Measurements from ENCODE around the gene ZNF512. TPM values are rescaled to one million over a fixed set of nuclear protein-coding genes. Genes with fewer than 3 reads are reported as not detected.

The ZNF512 gene
- total RNA-seq, 1 experiment from 2014 or later, result 34.2 TPM

- H3K36me3 Mint-ChIP-seq, result no peaks in the 10 kb centered on the region; the same call in 1 of the 2 replicates
- no peak for TF ChIP-seq ATF6 (CRISPR knock-in tag; IDR thresholded peaks at IDR 0.05)
- TF ChIP-seq ZNF219 (CRISPR knock-in tag; IDR thresholded peaks at IDR 0.05; ENCODE audit: borderline replicate concordance), result no peak
- no peak for TF ChIP-seq JAZF1 (CRISPR knock-in tag; IDR thresholded peaks at IDR 0.05)
- no peak for TF ChIP-seq ZNF281 (CRISPR knock-in tag; IDR thresholded peaks at IDR 0.05)
- no peak for TF ChIP-seq ELF4 (CRISPR knock-in tag; IDR thresholded peaks at IDR 0.05; ENCODE audit: low read depth)
- TF ChIP-seq AR (CRISPR knock-in tag; IDR thresholded peaks at IDR 0.05), result no peak
- no peak for TF ChIP-seq USF2 (CRISPR knock-in tag; IDR thresholded peaks at IDR 0.05)
- no peak for TF ChIP-seq ZSCAN18 (CRISPR knock-in tag; IDR thresholded peaks at IDR 0.05)
- no peak for TF ChIP-seq CBFB (CRISPR knock-in tag; IDR thresholded peaks at IDR 0.05; ENCODE audit: low read depth)
- TF ChIP-seq ESRRA (CRISPR knock-in tag; IDR thresholded peaks at IDR 0.05; ENCODE audit: borderline replicate concordance), result no peak
- no peak for TF ChIP-seq TCF7 (CRISPR knock-in tag; IDR thresholded peaks at IDR 0.05; ENCODE audit: low read depth)
- H3K27me3 Mint-ChIP-seq (ENCODE audit: low read depth), result peaks cover 100% of the 10 kb centered on the region
- no peak overlapping the region for H3K27ac Mint-ChIP-seq
- ATAC-seq (no peak), DNase-seq (ENCODE audit: low spot score) (no peak)
- H3K4me1 Mint-ChIP-seq, result no peaks in the 10 kb centered on the region
- POLR2A ChIA-PET, result no interaction called here
- peaks cover 41% of the 10 kb centered on the region for H3K9me3 Mint-ChIP-seq
- no peak overlapping the region for H3K4me3 Mint-ChIP-seq
- CTCF ChIA-PET, result interaction anchor here (0.7 kb wide), 1 partner anchor 294 kb away, joined by 3 read pairs; no protein-coding TSS in a partner anchor
These were observed 9.4 kb upstream of the ZNF512 start for GRCh38 chr2:27573452-27573851.

- Mint-ChIP-seq H3K9me3 (peaks cover 21% of the 10 kb centered on the region), H3K4me3 (no peak overlapping the region), H3K27me3 (ENCODE audit: low read depth) (peaks cover 60% of the 10 kb centered on the region), H3K36me3 (no peaks in the 10 kb centered on the region; the same call in 1 of the 2 replicates), H3K4me1 (peaks cover 19% of the 10 kb centered on the region), H3K27ac (no peak overlapping the region)
- TF ChIP-seq KAT7 (CRISPR knock-in tag; IDR thresholded peaks at IDR 0.05; ENCODE audit: borderline replicate concordance), result no peak
- no peak for TF ChIP-seq USF1 (CRISPR knock-in tag; IDR thresholded peaks at IDR 0.05)
- TF ChIP-seq CREB1 (CRISPR knock-in tag; IDR thresholded peaks at IDR 0.05), result no peak
- no peak for TF ChIP-seq SMAD4 (CRISPR knock-in tag; IDR thresholded peaks at IDR 0.05)
- TF ChIP-seq ETV6 (CRISPR knock-in tag; IDR thresholded peaks at IDR 0.05), result no peak
- no peak for TF ChIP-seq RELA (CRISPR knock-in tag; IDR thresholded peaks at IDR 0.05; ENCODE audit: borderline replicate concordance)
- TF ChIP-seq USF2 (CRISPR knock-in tag; IDR thresholded peaks at IDR 0.05), result no peak
- DNase-seq (ENCODE audit: low spot score), result no peak
- POLR2A ChIA-PET, result no interaction called here
- CTCF ChIA-PET, result no interaction called here
- no peak for ATAC-seq
These were observed 1.3 kb upstream of the ZNF512 start for GRCh38 chr2:27581417-27582128.

Measured in WTC11 (cell line).